SKM-1 (cell line): ENCODE results near the gene BCL3.

Experiments
- DNase-seq: peaks from one replicate; lab custom pipeline; 2025; ENCODE audit not compliant: unreplicated experiment; lab: John Stamatoyannopoulos, UW

Gene BCL3

GRCh38 chr19:44785271-44785670, 36.8 kb downstream of the BCL3 start:
- DNase-seq = no peak

- DNase-seq = no peak
Measured at GRCh38 chr19:44785993-44786392, 37.5 kb downstream of the BCL3 start.

- no peak for DNase-seq
Measured at GRCh38 chr19:44788971-44789370, 40.5 kb downstream of the BCL3 start.

GRCh38 chr19:44789943-44790483, 41.5 kb downstream of the BCL3 start:
- DNase-seq = no peak

- no peak for DNase-seq
Measured at GRCh38 chr19:44792281-44792680, 43.8 kb downstream of the BCL3 start.

- DNase-seq = no peak
Measured at GRCh38 chr19:44794610-44795009, 46.1 kb downstream of the BCL3 start.

- DNase-seq = no peak
Measured at GRCh38 chr19:44795398-44795987, 47.0 kb downstream of the BCL3 start.

- DNase-seq = no peak
Measured at GRCh38 chr19:44796701-44797115, 48.2 kb downstream of the BCL3 start.

GRCh38 chr19:44799627-44800346, 51.3 kb downstream of the BCL3 start:
- DNase-seq = no peak

- DNase-seq = peak; percentile 20
Measured at GRCh38 chr19:44800461-44800860, 52.0 kb downstream of the BCL3 start.

- DNase-seq = no peak
Measured at GRCh38 chr19:44803442-44804428, 55.2 kb downstream of the BCL3 start.

- no peak for DNase-seq
Measured at GRCh38 chr19:44806291-44806690, 57.8 kb downstream of the BCL3 start.

- DNase-seq = no peak
Measured at GRCh38 chr19:44807162-44807561, 58.7 kb downstream of the BCL3 start.

GRCh38 chr19:44807652-44808462, 59.3 kb downstream of the BCL3 start:
- DNase-seq = no peak

- DNase-seq = no peak
Measured at GRCh38 chr19:44808463-44809371, 60.2 kb downstream of the BCL3 start, which contains the start of gene BCAM. TSS of gene BCAM (plus strand) at chr19:44809103. CDS start at chr19:44809125, 22 bp downstream.
